Spleen (tissue), 7 donors: Measurements from ENCODE around the gene PCBP3.

Source experiments
- CTCF ChIP-seq, 11 experiments: fragments of 200-600 bp in 7 of 11; fragments of 450-650 bp in 4 of 11; sonication (generic) in 4 of 11; IDR thresholded peaks in 8 of 11; conservative IDR thresholded peaks in 3 of 11; 1 replicate in 7 of 11; 2 replicates in 4 of 11; pipeline versions ENCODE4 v1.4.0 to v1.8.0; 2016 to 2021; ENCODE audit warnings: antibody characterized with exemption in 11 of 11, inconsistent platforms in 4 of 11, mild to moderate bottlenecking in 1 of 11
- POLR2A ChIP-seq, 3 donors: fragments of 450-650 bp; IDR thresholded peaks; one replicate each; pipeline ENCODE4 v1.5.1; 2017; ENCODE audit warnings: antibody characterized with exemption in 3 of 3, mild to moderate bottlenecking in 1 of 3
- POLR2AphosphoS5 ChIP-seq, 3 donors: sonication (generic); formaldehyde crosslinking; IDR thresholded peaks; one replicate each; pipeline ENCODE4 v1.5.1; 2017; ENCODE audit warnings: antibody characterized with exemption in 3 of 3
- donor health status: DM: no; HTN: no; CAD: no; lungs with moderate emphysema.
- donor health status: DM: no; HTN: no; CAD: no.
- donor health status: DM: no; HTN: no; CAD: no.

GRCh38 chr21:45991606-45992300, 348.2 kb downstream of the PCBP3 start:
- TF ChIP-seq CTCF (IDR thresholded peaks at IDR 0.05 in 8 of 11, conservative IDR thresholded peaks at IDR 0.05 in 3 of 11) (no peak), POLR2AphosphoS5 (IDR thresholded peaks at IDR 0.05) (no peak), POLR2A (IDR thresholded peaks at IDR 0.05) (no peak)
